Activated CD8-positive, alpha-beta memory T cell treated with anti-CD3 and anti-CD28 coated beads, Interleukin-2, amount 10 ng/mL, durations not matched to agents 7 days and 5 days (primary cell): Measurements from ENCODE around the gene CDK5RAP2. TPM values are rescaled to one million over a fixed set of nuclear protein-coding genes. Genes with fewer than 3 reads are reported as not detected.
"Not testable (repeated sequence)": the region's sequence is repeated elsewhere in the genome, so short reads cannot be mapped to it uniquely, and the experiment has no call there.

Experiments
- ATAC-seq: fragments of 150-1000 bp; cut with Tn5 transposase; one replicate; pipeline ENCODE4 v1.10.0; 2021; ENCODE audit warnings: moderate library complexity
- CTCF ChIA-PET: fragments of 350-600 bp; sonication (Branson Sonifier 250); formaldehyde crosslinking; loops from one replicate; lab custom pipeline; 2021; ENCODE audit warnings: antibody characterized with exemption; lab: Charles Lee
- DNase-seq: peaks from one replicate; pipeline ENCODE4 v3.0.0-alpha.2; 2020
- H3K27ac Mint-ChIP-seq: one replicate; pipeline ENCODE4 v1.8.0; 2021; ENCODE audit warnings: mild to moderate bottlenecking, mixed read lengths
- H3K27me3 Mint-ChIP-seq: one replicate; pipeline ENCODE4 v1.8.0; 2021; ENCODE audit warnings: mixed read lengths
- H3K36me3 Mint-ChIP-seq: one replicate; pipeline ENCODE4 v1.8.0; 2021; ENCODE audit warnings: mild to moderate bottlenecking, mixed read lengths
- H3K4me1 Mint-ChIP-seq: one replicate; pipeline ENCODE4 v1.8.0; 2021; ENCODE audit warnings: mixed read lengths
- H3K4me3 Mint-ChIP-seq: one replicate; pipeline ENCODE4 v1.8.0; 2021; ENCODE audit warnings: mild to moderate bottlenecking, moderate library complexity, mixed read lengths
- H3K9me3 Mint-ChIP-seq: one replicate; pipeline ENCODE4 v1.8.0; 2022; ENCODE audit warnings: low read depth, mixed read lengths
- total RNA-seq, 2 experiments: library from RNA; stranded (reverse); gene quantifications; one replicate each; pipeline ENCODE4 v1.2.3, GENCODE V29; 2021

The CDK5RAP2 gene
- total RNA-seq, 2 experiments from 2014 or later = 79.8 to 138 TPM

GRCh38 chr9:120481846-120482245 lies 98.1 kb downstream of the CDK5RAP2 start:
- no peak overlapping the region for H3K27ac Mint-ChIP-seq
- no peaks in the 10 kb centered on the region for H3K9me3 Mint-ChIP-seq
- no peaks in the 10 kb centered on the region for H3K4me1 Mint-ChIP-seq
- DNase-seq = no peak
- no peaks in the 10 kb centered on the region for H3K27me3 Mint-ChIP-seq
- H3K36me3 Mint-ChIP-seq = peaks cover 22% of the 10 kb centered on the region
- ATAC-seq = no peak
- CTCF ChIA-PET = no interaction called here
- no peak overlapping the region for H3K4me3 Mint-ChIP-seq

- CTCF ChIA-PET = no interaction called here
- Mint-ChIP-seq H3K27me3 (no peaks in the 10 kb centered on the region), H3K4me3 (no peak overlapping the region), H3K9me3 (no peaks in the 10 kb centered on the region), H3K4me1 (no peaks in the 10 kb centered on the region), H3K36me3 (peaks cover 17% of the 10 kb centered on the region), H3K27ac (no peak overlapping the region)
- ATAC-seq (no peak), DNase-seq (no peak)
Observed at GRCh38 chr9:120481248-120481647, 98.7 kb downstream of the CDK5RAP2 start.

- H3K27me3 Mint-ChIP-seq = no peaks in the 10 kb centered on the region
- no peaks in the 10 kb centered on the region for H3K9me3 Mint-ChIP-seq
- no peak overlapping the region for H3K27ac Mint-ChIP-seq
- ATAC-seq (no peak), DNase-seq (no peak)
- H3K4me3 Mint-ChIP-seq = no peak overlapping the region
- CTCF ChIA-PET = no interaction called here
- H3K36me3 Mint-ChIP-seq = peaks cover 19% of the 10 kb centered on the region
- H3K4me1 Mint-ChIP-seq = no peaks in the 10 kb centered on the region
Observed at GRCh38 chr9:120480707-120481106, 99.3 kb downstream of the CDK5RAP2 start.

GRCh38 chr9:120478208-120478607 lies 101.8 kb downstream of the CDK5RAP2 start:
- peaks cover 9% of the 10 kb centered on the region for H3K4me1 Mint-ChIP-seq
- ATAC-seq = no peak
- no peak overlapping the region for H3K4me3 Mint-ChIP-seq
- no peak for DNase-seq
- CTCF ChIA-PET = interaction anchor here (1.4 to 1.8 kb wide), 3 partner anchors 8 to 26 kb away, joined by 3 to 9 read pairs (median 5); no protein-coding TSS in a partner anchor
- H3K36me3 Mint-ChIP-seq = peaks cover 20% of the 10 kb centered on the region
- H3K27ac Mint-ChIP-seq = no peak overlapping the region
- H3K9me3 Mint-ChIP-seq = no peaks in the 10 kb centered on the region
- no peaks in the 10 kb centered on the region for H3K27me3 Mint-ChIP-seq

GRCh38 chr9:120477534-120478001 lies 102.4 kb downstream of the CDK5RAP2 start:
- H3K27me3 Mint-ChIP-seq = no peaks in the 10 kb centered on the region
- ATAC-seq (peak; percentile 70), DNase-seq (peak; percentile 48)
- H3K4me3 Mint-ChIP-seq = no peak overlapping the region
- H3K36me3 Mint-ChIP-seq = peaks cover 20% of the 10 kb centered on the region
- peaks cover 9% of the 10 kb centered on the region for H3K4me1 Mint-ChIP-seq
- CTCF ChIA-PET = interaction anchor here (0.7 to 1.8 kb wide), 17 partner anchors 8 to 920 kb away, joined by 3 to 9 read pairs (median 4); no protein-coding TSS in a partner anchor
- H3K9me3 Mint-ChIP-seq = no peaks in the 10 kb centered on the region
- H3K27ac Mint-ChIP-seq = no peak overlapping the region

GRCh38 chr9:120475341-120475740 lies 104.6 kb downstream of the CDK5RAP2 start:
- H3K4me1 Mint-ChIP-seq = peaks cover 9% of the 10 kb centered on the region
- H3K9me3 Mint-ChIP-seq = no peaks in the 10 kb centered on the region
- CTCF ChIA-PET = interaction anchor here (0.6 kb wide), 1 partner anchor 8 kb away, joined by 3 read pairs; no protein-coding TSS in a partner anchor
- no peaks in the 10 kb centered on the region for H3K27me3 Mint-ChIP-seq
- no peak overlapping the region for H3K27ac Mint-ChIP-seq
- peaks cover 21% of the 10 kb centered on the region for H3K36me3 Mint-ChIP-seq
- H3K4me3 Mint-ChIP-seq = no peak overlapping the region
- no peak for DNase-seq
- ATAC-seq = no peak

DNA sequence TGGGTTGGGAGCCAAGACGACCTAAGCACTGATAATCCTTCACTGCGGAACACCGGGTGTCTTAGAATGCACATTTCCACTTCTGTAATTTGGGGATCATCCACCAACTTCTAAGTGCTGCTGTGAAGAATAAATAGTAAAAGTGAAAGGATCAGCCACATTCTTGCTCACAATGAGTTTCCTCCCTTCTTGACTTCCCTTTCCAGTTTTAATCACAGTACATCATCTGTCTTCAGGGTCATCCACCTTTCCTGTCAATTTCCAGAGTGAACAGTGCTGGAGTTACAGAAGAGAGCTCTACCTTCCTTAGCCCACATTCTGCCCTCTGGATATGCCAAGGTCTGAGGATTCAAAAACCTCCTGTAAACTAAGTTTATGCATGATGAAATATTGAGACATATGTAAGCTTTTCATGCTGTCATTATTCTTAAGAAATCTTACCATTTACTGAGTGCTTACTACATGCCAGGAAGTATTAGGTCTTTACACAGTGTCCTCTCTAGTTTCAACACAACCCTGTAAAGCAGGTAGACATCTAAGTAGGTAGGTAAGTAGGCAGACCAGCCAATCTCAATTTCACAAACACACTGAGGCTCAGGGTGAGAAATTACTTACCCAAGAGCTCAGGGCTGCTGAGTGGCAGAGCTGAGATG lies 105.2 kb downstream of the CDK5RAP2 start:
- DNase-seq (no peak), ATAC-seq (no peak)
- Mint-ChIP-seq H3K4me3 (no peak overlapping the region), H3K36me3 (peaks cover 22% of the 10 kb centered on the region), H3K27me3 (no peaks in the 10 kb centered on the region), H3K4me1 (peaks cover 9% of the 10 kb centered on the region), H3K27ac (no peak overlapping the region), H3K9me3 (no peaks in the 10 kb centered on the region)
- CTCF ChIA-PET = no interaction called here

DNA sequence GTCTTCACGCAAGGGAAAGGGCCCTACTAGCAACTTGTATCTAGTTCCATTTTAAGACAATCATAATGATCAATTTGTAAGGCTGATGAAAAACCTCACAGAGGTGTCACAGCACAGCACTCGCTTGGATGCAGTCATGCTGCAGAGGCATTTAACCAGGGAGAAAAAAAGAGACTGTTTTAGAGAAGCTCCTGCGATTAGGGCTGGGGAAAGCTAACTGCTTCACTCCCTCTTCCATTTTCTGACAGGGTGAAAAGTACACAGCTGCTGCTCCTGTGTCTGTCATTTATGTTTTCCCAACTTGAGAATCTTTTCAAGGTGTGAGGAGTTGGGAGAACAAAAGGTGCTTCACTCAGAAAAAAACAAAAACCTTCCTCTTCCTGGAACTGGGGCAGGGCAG lies 106.4 kb downstream of the CDK5RAP2 start:
- Mint-ChIP-seq H3K4me1 (peaks cover 9% of the 10 kb centered on the region), H3K4me3 (no peak overlapping the region), H3K27ac (no peak overlapping the region), H3K36me3 (peaks cover 23% of the 10 kb centered on the region), H3K27me3 (no peaks in the 10 kb centered on the region), H3K9me3 (no peaks in the 10 kb centered on the region)
- ATAC-seq (no peak), DNase-seq (no peak)
- CTCF ChIA-PET = no interaction called here

- CTCF ChIA-PET = no interaction called here
- Mint-ChIP-seq H3K36me3 (peaks cover 36% of the 10 kb centered on the region), H3K4me3 (no peak overlapping the region), H3K9me3 (no peaks in the 10 kb centered on the region), H3K27ac (no peak overlapping the region), H3K27me3 (no peaks in the 10 kb centered on the region), H3K4me1 (no peaks in the 10 kb centered on the region)
- no peak for ATAC-seq
- DNase-seq = no peak
Observed at GRCh38 chr9:120465685-120466407, 114.1 kb downstream of the CDK5RAP2 start.

GRCh38 chr9:120464887-120465421 lies 115.0 kb downstream of the CDK5RAP2 start:
- no peaks in the 10 kb centered on the region for H3K27me3 Mint-ChIP-seq
- no peaks in the 10 kb centered on the region for H3K4me1 Mint-ChIP-seq
- H3K4me3 Mint-ChIP-seq = no peak overlapping the region
- no peaks in the 10 kb centered on the region for H3K9me3 Mint-ChIP-seq
- H3K27ac Mint-ChIP-seq = no peak overlapping the region
- DNase-seq = no peak
- peaks cover 40% of the 10 kb centered on the region for H3K36me3 Mint-ChIP-seq
- ATAC-seq = no peak
- CTCF ChIA-PET = no interaction called here

GRCh38 chr9:120464176-120464886 lies 115.6 kb downstream of the CDK5RAP2 start:
- CTCF ChIA-PET = no interaction called here
- Mint-ChIP-seq H3K4me1 (no peaks in the 10 kb centered on the region), H3K4me3 (no peak overlapping the region), H3K9me3 (no peaks in the 10 kb centered on the region), H3K27ac (no peak overlapping the region), H3K36me3 (peaks cover 40% of the 10 kb centered on the region), H3K27me3 (no peaks in the 10 kb centered on the region)
- ATAC-seq (no peak), DNase-seq (no peak)

DNA sequence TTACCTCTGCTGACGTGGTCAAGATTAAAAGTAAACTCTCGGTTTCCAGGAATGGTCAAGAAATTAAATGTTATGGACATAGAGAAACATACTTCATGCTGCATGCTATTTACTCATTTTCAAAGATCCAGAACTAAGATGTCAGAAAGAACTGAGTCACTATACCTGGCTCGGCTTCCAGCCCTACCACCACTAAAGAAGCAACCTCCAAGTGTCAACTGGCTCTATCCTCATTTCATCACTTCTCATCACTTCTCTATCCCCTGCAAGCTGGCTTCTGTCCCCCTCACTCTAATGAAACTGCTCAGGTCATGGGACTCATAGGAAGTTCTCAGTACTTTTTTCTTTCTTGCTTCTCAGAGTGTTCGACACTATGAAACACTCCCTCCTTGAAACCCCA lies 116.2 kb downstream of the CDK5RAP2 start:
- H3K27ac Mint-ChIP-seq = no peak overlapping the region
- H3K4me3 Mint-ChIP-seq = no peak overlapping the region

DNA sequence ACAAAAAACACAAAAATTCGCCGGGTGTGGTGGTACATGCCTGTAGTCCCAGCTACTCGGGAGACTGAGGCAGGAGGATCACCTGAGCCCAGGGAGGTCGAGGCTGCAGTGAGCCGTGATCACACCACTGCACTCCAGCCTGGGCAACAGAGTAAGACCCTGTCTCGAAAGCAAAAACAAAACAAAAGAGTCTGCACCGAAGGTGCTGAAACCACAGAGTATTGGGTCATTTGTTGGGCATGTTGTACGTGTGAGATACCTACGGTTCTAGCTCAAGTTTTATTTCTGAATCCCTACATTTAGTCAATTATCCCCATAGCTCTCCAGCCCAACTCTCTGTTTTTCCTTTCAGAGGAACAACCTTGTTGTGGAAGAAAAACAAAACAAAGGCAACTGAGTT lies 118.3 kb downstream of the CDK5RAP2 start:
- CTCF ChIA-PET = interaction anchor here (1.5 kb wide), 1 partner anchor 15 kb away, joined by 4 read pairs; no protein-coding TSS in a partner anchor

More for the DNA sequence above, 116.2 kb downstream of the CDK5RAP2 start:
- no peak for DNase-seq
- Mint-ChIP-seq H3K36me3 (peaks cover 44% of the 10 kb centered on the region), H3K4me1 (no peaks in the 10 kb centered on the region), H3K9me3 (no peaks in the 10 kb centered on the region), H3K27me3 (no peaks in the 10 kb centered on the region)
- CTCF ChIA-PET = no interaction called here
- no peak for ATAC-seq

More for the DNA sequence above, 118.3 kb downstream of the CDK5RAP2 start:
- H3K27me3 Mint-ChIP-seq, H3K4me3 Mint-ChIP-seq, H3K27ac Mint-ChIP-seq, DNase-seq, H3K4me1 Mint-ChIP-seq, H3K9me3 Mint-ChIP-seq, ATAC-seq: not testable (repeated sequence)
- H3K36me3 Mint-ChIP-seq = peaks cover 48% of the 10 kb centered on the region
